Hepatocyte (in vitro differentiated cells): Measurements from ENCODE around the gene C1orf50. TPM values are rescaled to one million over a fixed set of nuclear protein-coding genes. Genes with fewer than 3 reads are reported as not detected.
A peak's percentile ranks its signal among the peaks of the same experiment; 100 is the strongest.

ENCODE experiments used
- DNase-seq: peaks from one replicate; pipeline ENCODE4 v3.0.0-alpha.2; 2016; ENCODE audit warnings: low spot score
- H2AFZ ChIP-seq: fragments of 200-600 bp; sonication (generic); 2 replicates; pipeline ENCODE4 v1.6.0; 2016; ENCODE audit warnings: antibody characterized with exemption, mild to moderate bottlenecking
- H3K27ac ChIP-seq: fragments of 200-600 bp; sonication (generic); 2 replicates; pipeline ENCODE4 v1.5.1; 2016; ENCODE audit warnings: mild to moderate bottlenecking
- H3K27me3 ChIP-seq: fragments of 200-600 bp; sonication (generic); 2 replicates; pipeline ENCODE4 v1.6.1; 2016
- H3K36me3 ChIP-seq: fragments of 200-600 bp; sonication (generic); replicated peaks from 2 replicates; pipeline ENCODE4 v1.5.1; 2016; ENCODE audit warnings: low read depth; ENCODE audit not compliant: insufficient read depth
- H3K4me1 ChIP-seq: fragments of 200-600 bp; sonication (generic); 2 replicates; pipeline ENCODE4 v1.5.1; 2016; ENCODE audit warnings: mild to moderate bottlenecking, moderate library complexity; ENCODE audit not compliant: insufficient read depth
- H3K4me2 ChIP-seq: fragments of 200-600 bp; sonication (generic); 2 replicates; pipeline ENCODE4 v1.6.0; 2016
- H3K4me3 ChIP-seq: fragments of 200-600 bp; sonication (generic); 2 replicates; pipeline ENCODE4 v1.5.1; 2016; ENCODE audit warnings: mild to moderate bottlenecking
- H3K79me2 ChIP-seq: fragments of 200-600 bp; sonication (generic); 2 replicates; pipeline ENCODE4 v1.6.0; 2017; ENCODE audit warnings: mild to moderate bottlenecking
- H3K9me2 ChIP-seq: fragments of 200-600 bp; sonication (generic); replicated peaks from 2 replicates; pipeline ENCODE4 v1.6.0; 2017; ENCODE audit warnings: mild to moderate bottlenecking; ENCODE audit not compliant: insufficient read depth
- H3K9me3 ChIP-seq: fragments of 200-600 bp; sonication (generic); 2 replicates; pipeline ENCODE4 v1.5.1; 2016; ENCODE audit warnings: low read depth, mild to moderate bottlenecking
- H4K20me1 ChIP-seq: fragments of 200-600 bp; sonication (generic); 2 replicates; pipeline ENCODE4 v1.6.0; 2016; ENCODE audit warnings: mild to moderate bottlenecking; ENCODE audit not compliant: insufficient read depth, poor library complexity, severe bottlenecking
- CTCF ChIP-seq: fragments of 200-600 bp; sonication (generic); IDR thresholded peaks from 2 replicates; pipeline ENCODE4 v1.5.1; 2016; ENCODE audit warnings: antibody characterized with exemption, mild to moderate bottlenecking; ENCODE audit not compliant: poor library complexity
- EZH2 ChIP-seq: fragments of 200-600 bp; sonication (generic); IDR thresholded peaks from 2 replicates; pipeline ENCODE4 v1.6.1; 2016; ENCODE audit warnings: antibody characterized with exemption, mild to moderate bottlenecking, borderline replicate concordance
- EZH2phosphoT487 ChIP-seq: fragments of 200-600 bp; sonication (generic); IDR thresholded peaks from one replicate; pipeline ENCODE4 v1.6.1; 2018; ENCODE audit warnings: antibody characterized with exemption, mild to moderate bottlenecking, low read depth, moderate library complexity; ENCODE audit not compliant: unreplicated experiment, severe bottlenecking
- WGBS: methylation state at CpG from one replicate; pipeline ENCODE4 v1.1.6; 2016; ENCODE audit warnings: low lambda C conversion rate; ENCODE audit errors: missing lambda C conversion rate; 5-methylcytosine and 5-hydroxymethylcytosine counted together
- polyA plus RNA-seq: library from polyadenylated mRNA; unstranded; fragments of >200 nt; fragmentation: Nextera tagmentation; extraction: Ambion mirVana; gene quantifications from 2 replicates; pipeline ENCODE4 v1.2.1, GENCODE V29; 2016
- total RNA-seq: library from RNA; depleted of rRNA; stranded (reverse); fragments of >200 nt; gene quantifications from 2 replicates; pipeline ENCODE4 v1.2.3, GENCODE V29; 2014

The C1orf50 gene
- total and polyA plus RNA-seq, 2 experiments from 2014 or later = 5.7 to 15.2 TPM

- H3K27ac ChIP-seq = no peak overlapping the region
- no peaks in the 10 kb centered on the region for H3K36me3 ChIP-seq
- TF ChIP-seq CTCF (no peak), EZH2phosphoT487 (no peak), EZH2 (no peak)
- peaks cover 8% of the 10 kb centered on the region for H3K4me1 ChIP-seq
- H3K9me3 ChIP-seq = no peaks in the 10 kb centered on the region
- peak overlapping the region; percentile 34 for H2AFZ ChIP-seq
- H4K20me1 ChIP-seq = no peaks in the 10 kb centered on the region
- no peaks in the 10 kb centered on the region for H3K27me3 ChIP-seq
- no peak for DNase-seq
- peak overlapping the region; percentile 78 for H3K4me2 ChIP-seq
- no peaks in the 10 kb centered on the region for H3K9me2 ChIP-seq
- WGBS = 6% methylated on average over 12 of the region's 13 CpGs
- peaks cover 30% of the 10 kb centered on the region for H3K79me2 ChIP-seq
- H3K4me3 ChIP-seq = peak overlapping the region; percentile 45
Measured at GRCh38 chr1:42817440-42817767, 50.4 kb downstream of the C1orf50 start.

- no peak overlapping the region for H2AFZ ChIP-seq
- DNase-seq = no peak
- peak overlapping the region; percentile 45 for H3K4me3 ChIP-seq
Measured at GRCh38 chr1:42817976-42818375, 50.9 kb downstream of the C1orf50 start.

GRCh38 chr1:42820813-42821212, 53.8 kb downstream of the C1orf50 start:
- TF ChIP-seq EZH2phosphoT487 (no peak), CTCF (no peak), EZH2 (no peak)
- 40% methylated on average over 1 of the region's 1 CpG for WGBS
- no peaks in the 10 kb centered on the region for H3K27me3 ChIP-seq
- H3K4me1 ChIP-seq = peaks cover 15% of the 10 kb centered on the region
- no peak overlapping the region for H3K4me3 ChIP-seq
- H3K9me2 ChIP-seq = no peaks in the 10 kb centered on the region
- no peaks in the 10 kb centered on the region for H4K20me1 ChIP-seq
- H3K27ac ChIP-seq = no peak overlapping the region
- DNase-seq = no peak
- H3K79me2 ChIP-seq = peaks cover 27% of the 10 kb centered on the region
- H3K36me3 ChIP-seq = no peaks in the 10 kb centered on the region
- no peak overlapping the region for H2AFZ ChIP-seq
- H3K9me3 ChIP-seq = no peaks in the 10 kb centered on the region
- no peak overlapping the region for H3K4me2 ChIP-seq

More at GRCh38 chr1:42817976-42818375, 50.9 kb downstream of the C1orf50 start:
- no peaks in the 10 kb centered on the region for H3K9me2 ChIP-seq
- H4K20me1 ChIP-seq = no peaks in the 10 kb centered on the region
- 66% methylated on average over 3 of the region's 3 CpGs for WGBS
- no peaks in the 10 kb centered on the region for H3K36me3 ChIP-seq
- no peaks in the 10 kb centered on the region for H3K27me3 ChIP-seq
- TF ChIP-seq EZH2 = no peak
- TF ChIP-seq CTCF = no peak
- no peak for TF ChIP-seq EZH2phosphoT487
- no peak overlapping the region for H3K27ac ChIP-seq
- peaks cover 10% of the 10 kb centered on the region for H3K4me1 ChIP-seq
- peak overlapping the region; percentile 78 for H3K4me2 ChIP-seq
- peaks cover 30% of the 10 kb centered on the region for H3K79me2 ChIP-seq
- H3K9me3 ChIP-seq = no peaks in the 10 kb centered on the region

- H4K20me1 ChIP-seq = no peaks in the 10 kb centered on the region
- TF ChIP-seq CTCF = no peak
- no peak for TF ChIP-seq EZH2
- no peak for TF ChIP-seq EZH2phosphoT487
- no peak overlapping the region for H3K4me3 ChIP-seq
- no peaks in the 10 kb centered on the region for H3K9me3 ChIP-seq
- no peak for DNase-seq
- H3K79me2 ChIP-seq = peaks cover 27% of the 10 kb centered on the region
- H3K27ac ChIP-seq = no peak overlapping the region
- no peak overlapping the region for H2AFZ ChIP-seq
- WGBS = 96% methylated on average over 2 of the region's 2 CpGs
- no peaks in the 10 kb centered on the region for H3K36me3 ChIP-seq
- peaks cover 15% of the 10 kb centered on the region for H3K4me1 ChIP-seq
- no peak overlapping the region for H3K4me2 ChIP-seq
- no peaks in the 10 kb centered on the region for H3K27me3 ChIP-seq
- no peaks in the 10 kb centered on the region for H3K9me2 ChIP-seq
Measured at GRCh38 chr1:42821690-42822089, 54.6 kb downstream of the C1orf50 start.
